HG02678 (cell line): ENCODE results near the gene IMP4.
A peak's percentile ranks its signal among the peaks of the same experiment; 100 is the strongest.

Experiments
- ATAC-seq: cut with Tn5 transposase; IDR thresholded peaks from one replicate; pipeline ENCODE4 v1.9.1; 2021; ENCODE audit warnings: mild to moderate bottlenecking, moderate library complexity; ENCODE audit not compliant: unreplicated experiment

The IMP4 gene

GRCh38 chr2:130355172-130355577 lies 12.5 kb downstream of the IMP4 start:
- no peak for ATAC-seq

DNA sequence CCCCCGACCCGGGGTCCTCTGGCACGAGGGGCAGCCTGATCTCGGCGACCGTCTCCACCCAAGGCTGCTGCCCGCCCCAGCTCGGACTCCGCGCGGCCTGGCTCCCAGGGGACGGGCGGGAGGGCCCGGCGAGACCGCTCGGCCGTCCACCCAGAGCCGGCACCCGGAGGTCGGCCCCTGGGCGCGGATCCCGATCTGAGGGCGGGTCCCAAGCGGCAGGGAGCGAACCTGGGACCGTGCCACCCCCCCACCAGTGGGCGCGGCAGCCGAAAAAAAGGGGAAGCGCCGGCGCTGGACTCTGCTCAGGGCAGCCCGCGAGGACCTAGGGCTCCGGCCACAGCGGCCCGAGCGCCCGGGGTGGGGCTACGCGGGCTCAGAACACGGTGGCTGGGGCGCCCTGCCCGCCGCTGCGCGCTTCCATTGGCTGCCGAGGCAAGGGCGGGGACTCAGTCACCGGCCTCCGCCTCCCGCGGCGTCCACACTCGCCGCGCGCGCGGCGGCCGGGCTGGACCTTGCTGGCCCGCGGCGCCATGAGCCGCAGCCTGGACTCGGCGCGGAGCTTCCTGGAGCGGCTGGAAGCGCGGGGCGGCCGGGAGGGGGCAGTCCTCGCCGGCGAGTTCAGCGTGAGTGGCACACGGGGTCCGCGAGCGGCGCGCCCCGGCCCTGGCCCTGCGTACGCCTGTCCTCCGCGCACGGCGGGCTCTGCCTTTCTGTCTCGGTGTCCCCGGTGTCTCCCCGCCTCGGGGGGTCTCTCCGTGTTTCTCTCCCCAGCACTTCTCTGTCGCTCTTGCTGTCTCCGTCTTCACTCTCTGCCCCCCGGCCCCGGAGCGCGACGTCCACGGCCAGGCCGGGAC lies 13.1 kb downstream of the IMP4 start, which contains the start of gene PTPN18:
PTPN18 (plus strand) TSS at position 479 of the 854 bp plus-strand sequence; CDS start at position 531, 52 bp downstream.
- ATAC-seq = peak; percentile 96

DNA sequence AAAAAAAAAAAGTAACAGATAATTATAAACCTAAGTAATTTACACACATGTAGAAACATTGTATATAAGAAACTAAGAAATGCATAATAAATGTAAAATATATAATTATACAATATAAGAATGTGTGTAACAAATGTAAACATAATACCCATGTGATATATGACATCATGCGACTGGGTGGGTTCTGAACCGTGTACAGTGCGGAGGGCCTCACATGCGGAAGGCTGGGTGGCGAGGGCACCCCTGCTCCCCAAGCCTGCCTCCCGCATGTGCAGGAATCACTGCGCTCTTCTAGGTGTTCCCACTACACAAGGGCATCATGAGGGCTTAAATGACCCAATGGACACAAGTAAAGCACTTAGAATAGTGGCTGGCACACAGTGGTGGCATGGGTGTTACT lies 15.2 kb downstream of the IMP4 start:
- ATAC-seq = no peak

GRCh38 chr2:130358420-130359350 lies 16.0 kb downstream of the IMP4 start:
- no peak for ATAC-seq

DNA sequence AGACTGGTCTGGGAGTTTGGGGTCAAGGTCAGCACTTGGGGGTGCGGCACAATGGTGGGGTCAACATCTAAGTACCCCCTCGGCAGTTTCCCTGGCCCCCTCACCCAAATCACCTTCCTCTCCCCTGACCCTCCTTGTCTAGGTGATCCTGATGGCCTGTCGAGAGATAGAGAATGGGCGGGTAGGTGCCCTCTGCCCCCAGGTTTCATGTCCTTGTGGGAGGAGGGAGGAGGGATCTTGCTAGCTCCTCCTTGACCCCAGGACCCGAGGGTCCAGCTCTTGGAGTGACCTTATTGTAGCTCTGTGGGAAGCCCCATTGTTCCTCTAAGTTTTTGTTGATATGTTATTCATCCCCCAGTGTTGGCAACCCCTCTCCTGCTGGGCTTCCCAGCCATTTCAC lies 16.8 kb downstream of the IMP4 start:
- ATAC-seq = no peak

- no peak for ATAC-seq
Measured at GRCh38 chr2:130363479-130363878, 20.8 kb downstream of the IMP4 start.

GRCh38 chr2:130365075-130365474 lies 22.4 kb downstream of the IMP4 start:
- no peak for ATAC-seq

DNA sequence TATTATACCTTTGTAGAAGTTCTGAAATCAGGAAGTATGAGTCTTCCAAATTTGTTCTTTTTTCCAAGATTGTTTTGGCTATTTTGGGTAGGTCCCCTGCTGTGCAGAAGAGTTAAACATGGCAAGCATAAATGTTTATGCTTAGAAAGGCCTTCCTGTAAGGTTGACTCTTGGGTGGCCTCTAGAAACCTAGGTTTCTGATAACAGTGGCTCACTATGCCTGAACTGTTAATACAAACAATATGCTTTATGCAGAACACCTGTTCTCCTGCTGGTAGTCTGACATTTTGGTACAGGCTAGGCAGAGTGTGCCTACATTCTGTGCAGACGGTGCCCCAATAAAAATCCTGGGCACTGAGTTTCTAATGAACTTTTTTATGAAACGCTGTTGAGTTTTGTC lies 23.3 kb downstream of the IMP4 start:
- no peak for ATAC-seq

- ATAC-seq = no peak
Measured at GRCh38 chr2:130366720-130367119, 24.0 kb downstream of the IMP4 start.

GRCh38 chr2:130368786-130369185 lies 26.1 kb downstream of the IMP4 start:
- no peak for ATAC-seq

DNA sequence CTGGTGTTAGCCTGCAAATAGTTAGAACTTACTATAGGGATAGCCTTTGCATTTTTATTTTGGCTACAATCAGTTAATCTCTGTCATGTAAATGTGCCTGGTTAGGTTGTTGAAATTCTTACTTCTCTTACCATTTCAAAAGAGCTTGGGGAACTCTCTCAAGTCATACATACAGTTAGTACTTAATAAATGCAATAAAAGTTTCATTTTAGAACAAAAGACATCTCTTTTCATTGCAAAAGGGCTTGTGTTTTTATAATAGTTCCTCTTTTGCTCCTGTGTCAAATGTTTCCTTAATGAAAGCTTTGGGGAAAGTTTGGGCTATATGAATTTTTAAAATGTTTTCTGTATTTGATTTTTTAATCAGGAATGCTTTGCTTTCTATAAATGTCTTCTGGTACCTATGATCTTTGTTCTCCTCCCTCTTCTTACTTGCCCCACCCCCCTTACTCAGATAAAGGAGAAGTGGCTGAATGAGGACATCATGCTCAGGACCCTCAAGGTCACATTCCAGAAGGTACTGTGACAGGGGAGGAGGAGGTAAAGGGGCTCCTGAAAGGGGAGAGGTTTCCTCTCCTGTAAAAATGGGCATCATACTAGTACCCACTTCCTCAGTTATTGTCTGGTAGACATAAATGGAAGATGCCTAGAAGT lies 26.7 kb downstream of the IMP4 start:
- ATAC-seq = no peak

DNA sequence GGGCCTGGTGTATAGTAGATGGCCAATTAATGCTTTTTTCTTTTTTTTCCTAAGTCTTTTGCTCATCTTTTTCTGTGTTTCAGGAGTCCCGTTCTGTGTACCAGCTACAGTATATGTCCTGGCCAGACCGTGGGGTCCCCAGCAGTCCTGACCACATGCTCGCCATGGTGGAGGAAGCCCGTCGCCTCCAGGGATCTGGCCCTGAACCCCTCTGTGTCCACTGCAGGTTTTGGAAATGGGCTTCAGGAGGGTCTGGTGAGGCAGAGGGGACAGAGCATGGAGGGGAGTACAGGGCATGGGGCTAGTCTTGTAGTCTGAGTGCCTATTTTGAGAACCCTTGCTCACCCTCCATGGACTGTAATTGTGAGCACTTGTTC lies 27.3 kb downstream of the IMP4 start:
- no peak for ATAC-seq

- ATAC-seq = peak; percentile 39
Measured at GRCh38 chr2:130370490-130370889, 27.8 kb downstream of the IMP4 start.

GRCh38 chr2:130371723-130372054 lies 29.0 kb downstream of the IMP4 start:
- ATAC-seq = peak; percentile 24

DNA sequence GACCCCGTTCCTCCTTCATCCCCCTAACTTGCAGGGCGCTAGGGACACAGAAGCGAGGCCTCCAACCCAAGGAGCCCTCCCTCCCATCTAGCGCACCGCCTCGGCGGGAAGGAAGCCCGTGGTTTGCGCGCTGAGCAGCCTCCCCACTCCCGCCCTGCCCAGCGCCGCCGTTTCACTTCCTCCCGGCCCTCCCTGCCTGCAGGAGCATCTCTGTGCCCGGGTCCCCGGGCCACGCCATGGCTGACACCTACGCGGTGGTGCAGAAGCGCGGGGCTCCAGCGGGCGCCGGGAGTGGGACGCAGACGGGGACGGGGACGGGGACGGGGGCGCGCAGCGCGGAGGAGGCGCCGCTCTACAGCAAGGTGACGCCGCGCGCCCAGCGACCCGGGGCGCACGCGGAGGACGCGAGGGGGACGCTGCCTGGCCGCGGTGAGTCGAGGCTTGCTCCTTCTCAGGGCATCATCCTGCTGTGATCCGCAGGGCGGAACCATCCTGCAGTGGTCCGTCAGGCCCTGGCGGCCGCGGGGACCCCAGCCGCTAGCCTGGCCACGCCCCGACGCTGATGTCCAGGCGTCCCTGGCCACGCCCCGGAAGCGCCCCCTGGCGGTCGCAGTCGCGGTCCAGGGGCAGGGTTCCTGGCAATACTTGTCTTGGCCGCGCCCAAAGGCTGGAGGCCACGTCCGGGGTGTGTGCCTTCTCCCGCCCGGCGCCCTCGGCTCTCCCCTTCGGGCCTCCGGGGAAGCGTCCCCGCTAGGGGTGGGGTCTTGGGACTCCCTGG lies 29.5 kb downstream of the IMP4 start:
- ATAC-seq = peak; percentile 71

DNA sequence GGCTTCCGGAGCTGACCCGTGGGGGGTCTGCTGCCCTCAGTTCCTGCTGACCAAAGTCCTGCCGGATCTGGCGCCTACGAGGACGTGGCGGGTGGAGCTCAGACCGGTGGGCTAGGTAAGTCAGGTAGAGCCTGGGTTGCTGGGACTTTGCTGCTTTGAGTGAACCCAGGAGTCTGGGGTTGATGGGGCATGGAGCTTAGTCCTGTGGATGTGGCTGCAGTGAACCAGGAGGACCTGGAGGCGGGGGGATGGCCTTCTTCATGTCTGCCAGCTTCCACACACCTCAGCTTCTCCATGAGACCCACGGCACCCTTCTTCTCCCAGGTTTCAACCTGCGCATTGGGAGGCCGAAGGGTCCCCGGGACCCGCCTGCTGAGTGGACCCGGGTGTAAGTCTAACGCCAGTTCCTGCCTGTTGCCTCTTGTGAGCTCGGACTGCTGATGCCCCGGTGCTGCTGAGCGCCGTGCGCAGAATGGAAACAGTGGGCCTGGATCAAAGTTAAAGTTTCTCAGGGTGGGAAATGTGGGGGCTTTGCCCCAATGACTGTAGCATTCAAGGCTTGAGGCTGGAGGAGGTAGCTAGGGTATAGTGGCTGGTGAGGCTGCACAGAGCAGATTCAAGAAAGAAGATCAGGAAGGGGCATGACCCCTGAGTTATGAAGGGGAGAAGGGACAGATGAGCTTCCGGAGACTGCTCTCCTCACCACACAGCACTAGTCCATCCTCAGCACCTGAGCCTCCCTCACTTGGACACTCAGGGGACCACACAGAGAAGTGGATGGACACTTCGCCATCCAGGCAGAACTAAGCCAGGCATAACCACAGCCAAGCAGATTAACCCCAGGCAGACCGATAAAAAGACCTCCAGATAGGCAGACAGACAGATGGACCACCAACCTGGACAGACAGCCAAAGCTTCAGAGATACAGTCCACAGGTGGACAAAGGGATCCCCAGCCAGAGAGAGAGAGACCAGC lies 30.4 kb downstream of the IMP4 start:
- ATAC-seq = peak; percentile 1

GRCh38 chr2:130373808-130374365 lies 31.2 kb downstream of the IMP4 start:
- ATAC-seq = no peak

GRCh38 chr2:130374587-130375290 lies 32.0 kb downstream of the IMP4 start:
- no peak for ATAC-seq
